ENCODE measurements around the gene CSMD2. TPM values are rescaled to one million over a fixed set of nuclear protein-coding genes. Genes with fewer than 3 reads are reported as not detected.

CSMD2 gene
- total and polyA plus RNA-seq, 4 experiments from 2014 or later = not detected

GRCh38 chr1:33634143-33634542, 530.9 kb downstream of the CSMD2 start:
- CTCF ChIA-PET (ENCODE audit: partially characterized antibody) = interaction anchor here (0.9 to 4.4 kb wide), 13 partner anchors 8 to 1109 kb away, joined by 3 to 37 read pairs (median 6); no protein-coding TSS in a partner anchor
- Histone ChIP-seq H3K27ac (ENCODE audit: low read depth, low read length) (no peak overlapping the region), H3K36me3 (ENCODE audit: insufficient read depth, low read length) (no peaks in the 10 kb centered on the region), H3K4me1 (ENCODE audit: insufficient read depth, low read length) (no peaks in the 10 kb centered on the region), H3K27me3 (ENCODE audit: insufficient read depth, low read length) (no peaks in the 10 kb centered on the region), H3K9me3 (ENCODE audit: control insufficient read depth in 1 of 2, low read length in 2 of 2) (no peaks in the 10 kb centered on the region), H3K4me3 (ENCODE audit: low read length in 2 of 2) (no peak overlapping the region)
- no peaks in the 10 kb centered on the region for H3K36me3 Mint-ChIP-seq
- H3K9me3 Mint-ChIP-seq = peaks cover 0 to 2% (median 0%) of the 10 kb centered on the region in 8 donors
- POLR2A ChIA-PET (ENCODE audit: partially characterized antibody) = no interaction called here
- peaks cover 4 to 12% (median 5%) of the 10 kb centered on the region in 4 donors for H3K4me1 Mint-ChIP-seq
- peaks cover 18 to 32% of the 10 kb centered on the region in 2 donors for H3K27me3 Mint-ChIP-seq
- DNase-seq = no peak
- no peak overlapping the region for H3K4me3 Mint-ChIP-seq
- H3K27ac Mint-ChIP-seq = peak overlapping the region in 1 of 7 donors; percentile 67
- intact Hi-C loops (cut with micrococcal nuclease) = no loop called here

GRCh38 chr1:33633019-33633801, 531.8 kb downstream of the CSMD2 start:
- no peaks in the 10 kb centered on the region for H3K27me3 ChIP-seq (ENCODE audit: insufficient read depth, low read length)
- no peak overlapping the region for H3K4me3 ChIP-seq (ENCODE audit: low read length in 2 of 2)
- H3K9me3 ChIP-seq (ENCODE audit: control insufficient read depth in 1 of 2, low read length in 2 of 2) = no peaks in the 10 kb centered on the region
- H3K36me3 ChIP-seq (ENCODE audit: insufficient read depth, low read length) = no peaks in the 10 kb centered on the region
- intact Hi-C loops (cut with micrococcal nuclease) = loop anchor here (1.0 to 2.0 kb wide), 2 partner anchors 966 to 1109 kb away; no protein-coding TSS in a partner anchor
- H3K27ac ChIP-seq (ENCODE audit: low read depth, low read length) = no peak overlapping the region
- ChIA-PET POLR2A (ENCODE audit: partially characterized antibody) (no interaction called here), CTCF (ENCODE audit: partially characterized antibody) (interaction anchor here (0.9 to 4.4 kb wide), 23 partner anchors 9 to 1109 kb away, joined by 3 to 37 read pairs (median 6); no protein-coding TSS in a partner anchor)
- Mint-ChIP-seq H3K9me3 (peaks cover 0 to 2% (median 0%) of the 10 kb centered on the region in 8 donors), H3K4me1 (peaks cover 4 to 12% (median 5%) of the 10 kb centered on the region in 4 donors), H3K36me3 (no peaks in the 10 kb centered on the region), H3K27ac (no peak overlapping the region), H3K4me3 (peak overlapping the region in 3 of 8 donors; percentile 9 to 41 (median 24)), H3K27me3 (peaks cover 19 to 29% of the 10 kb centered on the region in 2 donors)
- H3K4me1 ChIP-seq (ENCODE audit: insufficient read depth, low read length) = no peaks in the 10 kb centered on the region
- peak; percentile 65 to 76 (median 71) for DNase-seq

GRCh38 chr1:33630686-33631085, 534.3 kb downstream of the CSMD2 start:
- no peak overlapping the region for H3K4me3 ChIP-seq (ENCODE audit: low read length in 2 of 2)
- no peaks in the 10 kb centered on the region for H3K36me3 ChIP-seq (ENCODE audit: insufficient read depth, low read length)
- no peaks in the 10 kb centered on the region for H3K36me3 Mint-ChIP-seq
- H3K27ac Mint-ChIP-seq = no peak overlapping the region
- H3K27me3 ChIP-seq (ENCODE audit: insufficient read depth, low read length) = peaks cover 5% of the 10 kb centered on the region
- H3K27me3 Mint-ChIP-seq = peaks cover 26 to 37% of the 10 kb centered on the region in 2 donors
- peaks cover 0 to 2% (median 0%) of the 10 kb centered on the region in 8 donors for H3K9me3 Mint-ChIP-seq
- no peak for DNase-seq
- ChIA-PET CTCF (ENCODE audit: partially characterized antibody) (interaction anchor here (0.6 to 4.4 kb wide), 8 partner anchors 7 to 1112 kb away, joined by 3 to 18 read pairs (median 4); no protein-coding TSS in a partner anchor), POLR2A (ENCODE audit: partially characterized antibody) (no interaction called here)
- no peak overlapping the region for H3K27ac ChIP-seq (ENCODE audit: low read depth, low read length)
- no peak overlapping the region for H3K4me3 Mint-ChIP-seq
- H3K4me1 ChIP-seq (ENCODE audit: insufficient read depth, low read length) = no peaks in the 10 kb centered on the region
- no peaks in the 10 kb centered on the region for H3K9me3 ChIP-seq (ENCODE audit: control insufficient read depth in 1 of 2, low read length in 2 of 2)
- intact Hi-C loops (cut with micrococcal nuclease) = no loop called here
- peaks cover 4 to 12% (median 5%) of the 10 kb centered on the region in 4 donors for H3K4me1 Mint-ChIP-seq

GRCh38 chr1:33626801-33627200, 538.2 kb downstream of the CSMD2 start:
- no peaks in the 10 kb centered on the region for H3K4me1 ChIP-seq (ENCODE audit: insufficient read depth, low read length)
- ChIA-PET POLR2A (ENCODE audit: partially characterized antibody) (no interaction called here), CTCF (ENCODE audit: partially characterized antibody) (interaction anchor here (1.6 kb wide), 1 partner anchor 12 kb away, joined by 4 read pairs; no protein-coding TSS in a partner anchor)
- H3K9me3 Mint-ChIP-seq = peaks cover 0 to 2% (median 0%) of the 10 kb centered on the region in 8 donors
- no peak overlapping the region for H3K27ac Mint-ChIP-seq
- peaks cover 5% of the 10 kb centered on the region for H3K27me3 ChIP-seq (ENCODE audit: insufficient read depth, low read length)
- no peaks in the 10 kb centered on the region for H3K36me3 ChIP-seq (ENCODE audit: insufficient read depth, low read length)
- H3K27ac ChIP-seq (ENCODE audit: low read depth, low read length) = no peak overlapping the region
- H3K27me3 Mint-ChIP-seq = peaks cover 21 to 29% of the 10 kb centered on the region in 2 donors
- intact Hi-C loops (cut with micrococcal nuclease) = no loop called here
- H3K36me3 Mint-ChIP-seq = no peaks in the 10 kb centered on the region
- no peak overlapping the region for H3K4me3 ChIP-seq (ENCODE audit: low read length in 2 of 2)
- no peak for DNase-seq
- H3K4me3 Mint-ChIP-seq = no peak overlapping the region
- H3K4me1 Mint-ChIP-seq = peaks cover 0 to 1% (median 0%) of the 10 kb centered on the region in 4 donors
- H3K9me3 ChIP-seq (ENCODE audit: control insufficient read depth in 1 of 2, low read length in 2 of 2) = no peaks in the 10 kb centered on the region

GRCh38 chr1:33624991-33625870, 539.8 kb downstream of the CSMD2 start:
- Mint-ChIP-seq H3K27ac (no peak overlapping the region), H3K4me1 (peaks cover 0 to 1% (median 0%) of the 10 kb centered on the region in 4 donors), H3K9me3 (peaks cover 0 to 2% (median 0%) of the 10 kb centered on the region in 8 donors), H3K4me3 (no peak overlapping the region), H3K27me3 (peaks cover 20 to 31% of the 10 kb centered on the region in 2 donors), H3K36me3 (no peaks in the 10 kb centered on the region)
- CTCF ChIA-PET (ENCODE audit: partially characterized antibody) = no interaction called here
- H3K36me3 ChIP-seq (ENCODE audit: insufficient read depth, low read length) = no peaks in the 10 kb centered on the region
- intact Hi-C loops (cut with micrococcal nuclease) = no loop called here
- no peaks in the 10 kb centered on the region for H3K9me3 ChIP-seq (ENCODE audit: control insufficient read depth in 1 of 2, low read length in 2 of 2)
- H3K27me3 ChIP-seq (ENCODE audit: insufficient read depth, low read length) = peaks cover 5% of the 10 kb centered on the region
- POLR2A ChIA-PET (ENCODE audit: partially characterized antibody) = no interaction called here
- H3K4me1 ChIP-seq (ENCODE audit: insufficient read depth, low read length) = no peaks in the 10 kb centered on the region
- H3K27ac ChIP-seq (ENCODE audit: low read depth, low read length) = no peak overlapping the region
- DNase-seq = no peak
- no peak overlapping the region for H3K4me3 ChIP-seq (ENCODE audit: low read length in 2 of 2)

- Histone ChIP-seq H3K9me3 (ENCODE audit: control insufficient read depth in 1 of 2, low read length in 2 of 2) (no peaks in the 10 kb centered on the region), H3K27ac (ENCODE audit: low read depth, low read length) (no peak overlapping the region), H3K36me3 (ENCODE audit: insufficient read depth, low read length) (no peaks in the 10 kb centered on the region), H3K4me1 (ENCODE audit: insufficient read depth, low read length) (no peaks in the 10 kb centered on the region), H3K4me3 (ENCODE audit: low read length in 2 of 2) (no peak overlapping the region), H3K27me3 (ENCODE audit: insufficient read depth, low read length) (peaks cover 5% of the 10 kb centered on the region)
- Mint-ChIP-seq H3K4me3 (no peak overlapping the region), H3K4me1 (no peaks in the 10 kb centered on the region), H3K27me3 (peaks cover 17 to 29% of the 10 kb centered on the region in 2 donors), H3K36me3 (no peaks in the 10 kb centered on the region), H3K9me3 (no peaks in the 10 kb centered on the region), H3K27ac (peak overlapping the region in 1 of 7 donors; percentile 43)
- POLR2A ChIA-PET (ENCODE audit: partially characterized antibody) = no interaction called here
- no peak for DNase-seq
- intact Hi-C loops (cut with micrococcal nuclease) = no loop called here
- CTCF ChIA-PET (ENCODE audit: partially characterized antibody) = interaction anchor here (1.5 to 1.9 kb wide), 2 partner anchors 9 to 11 kb away, joined by 4 to 13 read pairs; no protein-coding TSS in a partner anchor
These were observed 540.6 kb downstream of the CSMD2 start for GRCh38 chr1:33624261-33624990.
